Mesothelial cell of epicardium (in vitro differentiated cells): ENCODE measurements around the gene EXOC4. TPM values are rescaled to one million over a fixed set of nuclear protein-coding genes. Genes with fewer than 3 reads are reported as not detected.
A peak's percentile ranks its signal among the peaks of the same experiment; 100 is the strongest.

Experiments used
- DNase-seq, 2 experiments: peaks; one replicate each; pipeline ENCODE4 v3.0.0; 2021; ENCODE audit warnings: low spot score in 2 of 2; ENCODE audit not compliant: unreplicated experiment in 2 of 2
- H3K27ac Mint-ChIP-seq: 2 replicates; pipeline ENCODE4 v1.8.0; 2021; ENCODE audit warnings: mixed read lengths
- H3K27me3 Mint-ChIP-seq: 2 replicates; pipeline ENCODE4 v1.8.0; 2021; ENCODE audit warnings: low read depth, mixed read lengths
- H3K36me3 Mint-ChIP-seq: 2 replicates; pipeline ENCODE4 v1.8.0; 2021; ENCODE audit warnings: mixed read lengths
- H3K4me1 Mint-ChIP-seq: 2 replicates; pipeline ENCODE4 v1.8.0; 2021; ENCODE audit warnings: mixed read lengths
- H3K4me3 Mint-ChIP-seq: 2 replicates; pipeline ENCODE4 v1.8.0; 2021; ENCODE audit warnings: mild to moderate bottlenecking, moderate library complexity, mixed read lengths
- H3K9me3 Mint-ChIP-seq: 2 replicates; pipeline ENCODE4 v1.8.0; 2021; ENCODE audit warnings: mixed read lengths
- CTCF ChIP-seq: fragments of 200-600 bp; sonication (generic); IDR thresholded peaks from one replicate; pipeline ENCODE4 v1.5.0; 2021; ENCODE audit warnings: antibody characterized with exemption; ENCODE audit not compliant: unreplicated experiment
- total RNA-seq: library from RNA; stranded (reverse); gene quantifications from 3 replicates; pipeline ENCODE4 v1.2.1, GENCODE V29; 2021

The EXOC4 gene
- total RNA-seq, 1 donor from 2014 or later = 105 TPM

GRCh38 chr7:133349101-133349500 is 96.2 kb downstream of the EXOC4 start:
- DNase-seq = no peak
- no peak overlapping the region for H3K4me3 Mint-ChIP-seq
- H3K9me3 Mint-ChIP-seq = peaks cover 45% of the 10 kb centered on the region
- H3K36me3 Mint-ChIP-seq = peaks cover 40% of the 10 kb centered on the region
- no peaks in the 10 kb centered on the region for H3K27me3 Mint-ChIP-seq
- H3K27ac Mint-ChIP-seq = no peak overlapping the region
- TF ChIP-seq CTCF = no peak
- no peaks in the 10 kb centered on the region for H3K4me1 Mint-ChIP-seq

GRCh38 chr7:133352430-133352829 is 99.6 kb downstream of the EXOC4 start:
- Mint-ChIP-seq H3K36me3 (peaks cover 44% of the 10 kb centered on the region), H3K4me3 (no peak overlapping the region), H3K9me3 (peaks cover 46% of the 10 kb centered on the region), H3K27me3 (no peaks in the 10 kb centered on the region), H3K27ac (no peak overlapping the region), H3K4me1 (peaks cover 12% of the 10 kb centered on the region)
- DNase-seq = no peak
- TF ChIP-seq CTCF = no peak

GRCh38 chr7:133353775-133354174 is 100.9 kb downstream of the EXOC4 start:
- H3K27me3 Mint-ChIP-seq = no peaks in the 10 kb centered on the region
- DNase-seq = no peak
- no peak overlapping the region for H3K27ac Mint-ChIP-seq
- no peak for TF ChIP-seq CTCF
- H3K9me3 Mint-ChIP-seq = peaks cover 46% of the 10 kb centered on the region
- H3K4me1 Mint-ChIP-seq = peaks cover 17% of the 10 kb centered on the region
- H3K4me3 Mint-ChIP-seq = no peak overlapping the region
- peaks cover 44% of the 10 kb centered on the region for H3K36me3 Mint-ChIP-seq

- Mint-ChIP-seq H3K36me3 (peaks cover 39% of the 10 kb centered on the region), H3K27ac (peak overlapping the region; percentile 74), H3K9me3 (peaks cover 39% of the 10 kb centered on the region), H3K4me3 (no peak overlapping the region), H3K27me3 (no peaks in the 10 kb centered on the region), H3K4me1 (peaks cover 21% of the 10 kb centered on the region)
- no peak for TF ChIP-seq CTCF
- no peak for DNase-seq
These were observed 101.9 kb downstream of the EXOC4 start for GRCh38 chr7:133354546-133355324.

- peaks cover 36% of the 10 kb centered on the region for H3K36me3 Mint-ChIP-seq
- H3K27me3 Mint-ChIP-seq = no peaks in the 10 kb centered on the region
- H3K27ac Mint-ChIP-seq = peak overlapping the region; percentile 74
- H3K9me3 Mint-ChIP-seq = peaks cover 36% of the 10 kb centered on the region
- TF ChIP-seq CTCF = no peak
- no peak overlapping the region for H3K4me3 Mint-ChIP-seq
- no peak for DNase-seq
- peaks cover 21% of the 10 kb centered on the region for H3K4me1 Mint-ChIP-seq
These were observed 102.4 kb downstream of the EXOC4 start for GRCh38 chr7:133355325-133355708.
